ENCODE measurements around the gene MEG3. TPM values are rescaled to one million over a fixed set of nuclear protein-coding genes. Genes with fewer than 3 reads are reported as not detected.

MEG3 gene
- total and polyA plus RNA-seq, 2 of the 8 experiments (the other 6 are each of a cell fraction or from before 2014, with no cell fraction given): 0.17 to 1.1 TPM

DNA sequence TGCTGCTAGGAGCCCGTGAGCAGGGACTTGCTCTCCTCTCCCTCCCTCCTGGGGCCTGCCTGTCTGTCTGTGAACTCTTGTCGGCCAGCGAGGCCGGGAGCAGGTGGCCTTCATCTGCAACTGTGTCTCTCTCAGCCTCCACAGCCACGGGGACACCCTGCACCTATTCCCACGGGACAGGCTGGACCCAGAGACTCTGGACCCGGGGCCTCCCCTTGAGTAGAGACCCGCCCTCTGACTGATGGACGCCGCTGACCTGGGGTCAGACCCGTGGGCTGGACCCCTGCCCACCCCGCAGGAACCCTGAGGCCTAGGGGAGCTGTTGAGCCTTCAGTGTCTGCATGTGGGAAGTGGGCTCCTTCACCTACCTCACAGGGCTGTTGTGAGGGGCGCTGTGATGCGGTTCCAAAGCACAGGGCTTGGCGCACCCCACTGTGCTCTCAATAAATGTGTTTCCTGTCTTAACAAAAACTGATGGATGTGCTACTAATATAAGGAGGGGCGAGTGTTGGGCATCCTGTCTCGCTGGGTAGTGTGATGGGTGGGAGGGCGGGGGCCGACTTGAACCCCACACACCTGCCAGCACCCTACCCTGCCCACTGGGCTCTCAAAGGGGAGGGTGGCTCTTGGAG, 34.8 kb downstream of the MEG3 start (continued):
- TF ChIP-seq CHD7 (IDR thresholded peaks at IDR 0.05; ENCODE audit: insufficient replicate concordance, low read length) (no peak), SRF (IDR thresholded peaks at IDR 0.05; ENCODE audit: low read depth, low read length) (no peak), ZNF274 (IDR thresholded peaks at IDR 0.05; ENCODE audit: borderline replicate concordance, extremely low read depth, low read length) (no peak), EZH2 (IDR thresholded peaks at IDR 0.05; ENCODE audit: low read depth, low read length, severe bottlenecking) (no peak), TBP (IDR thresholded peaks at IDR 0.05; ENCODE audit: low read depth, low read length) (no peak)

Data from H1 (cell line).